NB4 (cell line): ENCODE data around the gene CXorf58.
A peak's percentile ranks its signal among the peaks of the same experiment; 100 is the strongest.

Source experiments
- DNase-seq: peaks from one replicate; pipeline ENCODE4 v3.0.0; 2010; ENCODE audit warnings: low read depth
- H3K4me3 ChIP-seq: one replicate; pipeline ENCODE4 v1.5.1; 2011; ENCODE audit warnings: mild to moderate bottlenecking, low read depth, low read length, moderate library complexity
- MYC ChIP-seq: IDR thresholded peaks from 2 replicates; pipeline ENCODE4 v1.6.1; 2011; ENCODE audit warnings: low read depth, low read length
- POLR2A ChIP-seq: IDR thresholded peaks from 2 replicates; pipeline ENCODE4 v1.6.1; 2011; ENCODE audit warnings: mild to moderate bottlenecking; ENCODE audit not compliant: insufficient read length; ENCODE audit errors: extremely low read depth
- TF ChIP-seq, protein P1 (sequence below): IDR thresholded peaks from one replicate; pipeline ENCODE4 v1.5.1; 2012; ENCODE audit warnings: low read depth, low read length
- TF ChIP-seq, protein P2 (sequence below): IDR thresholded peaks from 2 replicates; pipeline ENCODE4 v1.6.1; 2011; ENCODE audit warnings: low read depth, low read length

CXorf58 gene

DNA sequence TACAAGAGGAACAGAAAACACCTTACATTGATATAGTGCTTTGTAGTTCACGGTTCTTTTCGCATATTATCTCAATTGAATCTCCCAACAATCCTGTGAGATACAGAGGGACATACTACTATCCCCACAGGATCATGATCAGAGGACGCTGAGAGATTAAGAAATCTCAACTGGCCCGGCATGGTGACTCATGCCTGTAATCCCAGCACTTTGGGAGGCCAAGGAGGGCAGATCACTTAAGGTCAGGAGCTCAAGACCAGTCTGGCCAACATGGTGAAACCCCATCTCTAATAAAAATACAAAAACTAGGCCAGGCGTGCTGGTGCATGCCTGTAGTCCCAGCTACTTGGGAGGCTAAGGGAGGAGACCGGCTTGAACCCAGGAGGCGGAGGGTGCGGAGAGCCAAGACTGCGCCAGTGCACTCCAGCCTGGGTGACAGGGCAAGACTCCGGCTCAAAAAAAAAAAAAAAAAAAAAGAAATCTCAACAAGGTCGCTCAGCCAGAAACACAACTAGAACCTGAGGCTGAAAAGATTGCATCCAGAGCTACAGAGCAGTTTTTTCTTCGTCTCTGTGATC, 7.5 kb upstream of the CXorf58 start:
- no peak overlapping the region for H3K4me3 ChIP-seq
- TF ChIP-seq POLR2A (no peak), MYC (no peak)
- TF ChIP-seq, protein P1, sequence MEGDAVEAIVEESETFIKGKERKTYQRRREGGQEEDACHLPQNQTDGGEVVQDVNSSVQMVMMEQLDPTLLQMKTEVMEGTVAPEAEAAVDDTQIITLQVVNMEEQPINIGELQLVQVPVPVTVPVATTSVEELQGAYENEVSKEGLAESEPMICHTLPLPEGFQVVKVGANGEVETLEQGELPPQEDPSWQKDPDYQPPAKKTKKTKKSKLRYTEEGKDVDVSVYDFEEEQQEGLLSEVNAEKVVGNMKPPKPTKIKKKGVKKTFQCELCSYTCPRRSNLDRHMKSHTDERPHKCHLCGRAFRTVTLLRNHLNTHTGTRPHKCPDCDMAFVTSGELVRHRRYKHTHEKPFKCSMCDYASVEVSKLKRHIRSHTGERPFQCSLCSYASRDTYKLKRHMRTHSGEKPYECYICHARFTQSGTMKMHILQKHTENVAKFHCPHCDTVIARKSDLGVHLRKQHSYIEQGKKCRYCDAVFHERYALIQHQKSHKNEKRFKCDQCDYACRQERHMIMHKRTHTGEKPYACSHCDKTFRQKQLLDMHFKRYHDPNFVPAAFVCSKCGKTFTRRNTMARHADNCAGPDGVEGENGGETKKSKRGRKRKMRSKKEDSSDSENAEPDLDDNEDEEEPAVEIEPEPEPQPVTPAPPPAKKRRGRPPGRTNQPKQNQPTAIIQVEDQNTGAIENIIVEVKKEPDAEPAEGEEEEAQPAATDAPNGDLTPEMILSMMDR, result no peak
- TF ChIP-seq, protein P2, sequence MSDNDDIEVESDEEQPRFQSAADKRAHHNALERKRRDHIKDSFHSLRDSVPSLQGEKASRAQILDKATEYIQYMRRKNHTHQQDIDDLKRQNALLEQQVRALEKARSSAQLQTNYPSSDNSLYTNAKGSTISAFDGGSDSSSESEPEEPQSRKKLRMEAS, result no peak
- DNase-seq, result peak; percentile 60

DNA sequence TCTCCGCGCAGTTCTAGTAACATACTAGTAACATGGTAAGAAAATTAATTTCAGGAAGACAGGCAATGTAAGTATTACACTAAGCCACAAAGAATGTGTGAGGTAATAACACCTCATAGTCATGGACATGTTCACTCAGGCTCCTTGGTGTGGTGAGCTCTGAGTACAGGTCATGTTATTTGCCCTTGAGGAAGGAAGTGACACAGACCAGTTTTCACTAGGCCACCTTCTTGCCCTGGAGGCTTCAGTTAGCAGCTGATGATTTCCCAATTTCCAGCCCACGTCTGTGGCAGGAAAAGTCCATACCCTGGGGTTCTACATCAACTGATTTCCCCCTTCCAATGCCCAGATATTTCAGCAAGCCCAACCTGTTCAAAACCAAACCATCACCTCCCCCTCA, 6.7 kb upstream of the CXorf58 start:
- H3K4me3 ChIP-seq, result no peak overlapping the region
- TF ChIP-seq, protein P2, result peak; percentile 36
- TF ChIP-seq MYC, result 0 out of 2 replicates have a peak, but pooled peaks have one; percentile 36
- no peak for TF ChIP-seq POLR2A
- DNase-seq, result peak; percentile 86

DNA sequence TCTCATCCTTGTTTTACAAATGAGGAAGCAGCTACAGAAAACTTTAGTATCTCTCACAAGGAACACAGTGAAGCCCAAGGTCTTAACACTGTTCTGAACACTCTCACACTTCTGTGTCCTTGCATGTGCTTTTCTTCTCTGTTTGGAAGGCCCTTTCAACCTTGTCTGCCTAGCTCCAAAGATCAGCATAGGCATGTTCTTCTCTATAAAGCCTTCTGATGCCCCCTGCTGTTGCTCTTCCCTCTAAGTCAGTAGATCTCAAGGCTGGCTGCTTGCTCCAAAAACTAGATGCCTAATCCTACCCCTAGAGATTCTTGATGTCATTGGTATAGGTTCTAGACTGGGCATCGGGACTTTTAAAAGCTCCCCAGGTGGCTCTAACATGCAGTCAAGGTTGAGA, 6.0 kb upstream of the CXorf58 start:
- peak; percentile 91 for DNase-seq
- H3K4me3 ChIP-seq, result no peak overlapping the region
- peak; percentile 46 for TF ChIP-seq MYC
- TF ChIP-seq POLR2A, result no peak
- TF ChIP-seq, protein P1, result peak; percentile 46
- TF ChIP-seq, protein P2, result peak; percentile 86

DNA sequence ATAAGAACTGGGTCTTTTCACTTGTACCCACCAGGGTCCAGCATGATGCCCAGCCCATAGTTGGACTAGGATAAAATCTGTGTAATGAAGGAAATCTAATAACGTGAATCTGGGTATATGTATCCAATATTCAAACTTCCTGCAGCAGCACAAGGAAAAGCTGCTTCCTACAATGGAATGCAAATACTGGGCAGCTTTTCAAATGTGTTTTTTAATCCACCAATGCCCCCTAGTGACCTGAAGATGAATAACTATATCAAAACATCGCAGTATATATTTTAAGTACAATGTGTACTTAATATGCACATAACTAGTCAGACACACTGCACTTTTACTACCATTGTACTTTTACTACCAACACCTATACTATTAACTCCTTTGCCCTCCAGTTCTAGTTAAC, 5.4 kb upstream of the CXorf58 start:
- TF ChIP-seq, protein P2, result no peak
- TF ChIP-seq, protein P1, result peak; percentile 21
- peak; percentile 59 for DNase-seq
- no peak overlapping the region for H3K4me3 ChIP-seq

DNA sequence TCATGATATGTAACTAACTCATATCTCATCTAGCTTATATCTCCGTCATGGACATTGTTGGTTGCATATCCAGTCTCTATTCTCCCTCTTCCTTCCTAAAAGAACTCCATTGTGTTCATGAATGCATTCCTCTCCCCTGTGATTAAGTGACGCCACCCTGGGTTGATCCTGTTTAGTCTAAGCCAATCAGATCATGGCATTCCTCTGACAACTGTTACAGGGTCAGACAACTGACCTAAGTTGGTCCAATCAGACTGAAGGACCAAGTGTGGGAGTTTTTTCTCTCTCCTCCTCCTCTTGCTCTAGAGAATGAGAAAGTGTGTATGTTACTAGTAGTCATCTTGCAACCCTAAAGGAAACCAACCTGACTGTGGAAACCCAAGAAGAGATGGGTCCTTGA, 3.7 kb upstream of the CXorf58 start:
- no peak for DNase-seq
- H3K4me3 ChIP-seq, result no peak overlapping the region
- TF ChIP-seq, protein P2, result no peak
- TF ChIP-seq MYC (no peak), POLR2A (no peak)
- TF ChIP-seq, protein P1, result no peak

DNA sequence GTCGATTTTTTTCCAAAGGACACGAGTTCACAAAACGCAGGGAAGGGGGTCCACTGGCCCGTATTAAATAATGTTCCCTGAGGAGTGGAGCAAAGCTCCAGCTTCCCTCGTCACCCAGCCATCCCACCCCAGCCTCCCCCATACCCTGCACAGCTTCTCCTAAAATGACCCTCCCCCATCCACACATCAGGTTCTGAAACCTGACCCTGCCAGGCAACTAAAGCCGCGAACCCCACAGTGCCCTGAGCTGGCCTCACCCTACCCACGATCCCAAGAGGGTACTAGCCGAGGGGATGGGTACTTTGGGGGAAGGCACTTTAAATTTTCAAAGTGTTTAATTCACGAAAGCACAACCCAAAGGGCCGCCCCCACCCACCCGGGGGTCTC, 702 bp upstream of the CXorf58 start:
- peak overlapping the region; percentile 75 for H3K4me3 ChIP-seq
- DNase-seq, result peak; percentile 56
- TF ChIP-seq MYC, result no peak
- TF ChIP-seq POLR2A, result no peak
- TF ChIP-seq, protein P1, result no peak
- TF ChIP-seq, protein P2, result no peak
